ENCODE results near the gene UBE4B. TPM values are rescaled to one million over a fixed set of nuclear protein-coding genes. Genes with fewer than 3 reads are reported as not detected.

UBE4B gene
- total and polyA plus RNA-seq, 2 of the 13 experiments (the other 11 are each of a cell fraction or from before 2014, with no cell fraction given): 15.2 to 24.8 TPM

DNA sequence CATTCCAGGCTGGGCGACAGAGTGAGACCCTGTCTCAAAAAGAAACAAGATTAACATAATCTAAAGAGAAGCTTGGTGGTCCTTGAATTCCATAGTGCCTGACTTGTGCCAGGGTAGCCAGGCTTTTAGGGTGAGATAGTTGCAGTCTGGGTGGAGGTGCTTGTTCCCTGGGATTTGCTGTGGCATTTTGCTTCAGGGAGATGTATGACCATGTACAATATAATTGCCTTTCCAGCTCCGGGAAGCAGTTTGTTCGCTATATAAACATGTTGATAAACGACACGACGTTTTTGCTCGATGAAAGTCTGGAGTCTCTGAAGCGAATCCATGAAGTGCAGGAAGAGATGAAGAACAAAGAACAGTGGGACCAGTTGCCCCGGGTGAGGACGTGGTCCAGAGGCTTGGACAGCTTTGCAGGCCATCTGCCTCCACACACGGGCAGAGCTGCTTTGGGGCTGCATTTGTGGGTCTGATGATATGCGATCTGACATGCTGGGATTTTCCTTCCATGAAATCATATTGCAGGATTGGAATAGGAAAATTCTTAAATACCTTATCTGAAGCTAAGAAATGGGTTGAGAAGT is 128.2 kb downstream of the UBE4B start (continued):
- no peak for TF ChIP-seq ZNF451 (CRISPR knock-in tag; IDR thresholded peaks at IDR 0.05)
- TF ChIP-seq ZNF543 (CRISPR knock-in tag; IDR thresholded peaks at IDR 0.05): no peak
- TF ChIP-seq, protein P1, sequence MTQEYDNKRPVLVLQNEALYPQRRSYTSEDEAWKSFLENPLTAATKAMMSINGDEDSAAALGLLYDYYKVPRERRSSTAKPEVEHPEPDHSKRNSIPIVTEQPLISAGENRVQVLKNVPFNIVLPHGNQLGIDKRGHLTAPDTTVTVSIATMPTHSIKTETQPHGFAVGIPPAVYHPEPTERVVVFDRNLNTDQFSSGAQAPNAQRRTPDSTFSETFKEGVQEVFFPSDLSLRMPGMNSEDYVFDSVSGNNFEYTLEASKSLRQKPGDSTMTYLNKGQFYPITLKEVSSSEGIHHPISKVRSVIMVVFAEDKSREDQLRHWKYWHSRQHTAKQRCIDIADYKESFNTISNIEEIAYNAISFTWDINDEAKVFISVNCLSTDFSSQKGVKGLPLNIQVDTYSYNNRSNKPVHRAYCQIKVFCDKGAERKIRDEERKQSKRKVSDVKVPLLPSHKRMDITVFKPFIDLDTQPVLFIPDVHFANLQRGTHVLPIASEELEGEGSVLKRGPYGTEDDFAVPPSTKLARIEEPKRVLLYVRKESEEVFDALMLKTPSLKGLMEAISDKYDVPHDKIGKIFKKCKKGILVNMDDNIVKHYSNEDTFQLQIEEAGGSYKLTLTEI (CRISPR knock-in tag; conservative IDR thresholded peaks at IDR 0.05): no peak
- no peak for TF ChIP-seq GTF2F1 (IDR thresholded peaks at IDR 0.05; ENCODE audit: low read length)
- no peak for TF ChIP-seq ZNF121 (CRISPR knock-in tag; IDR thresholded peaks at IDR 0.05)
- TF ChIP-seq FOXC1 (CRISPR knock-in tag; IDR thresholded peaks at IDR 0.05; ENCODE audit: borderline replicate concordance): no peak
- TF ChIP-seq ATF3 (CRISPR knock-in tag; IDR thresholded peaks at IDR 0.05): no peak
- no peak for TF ChIP-seq ELF4 (CRISPR knock-in tag; IDR thresholded peaks at IDR 0.05; ENCODE audit: borderline replicate concordance)
- TF ChIP-seq ZNF232 (CRISPR knock-in tag; IDR thresholded peaks at IDR 0.05; ENCODE audit: borderline replicate concordance): no peak
- TF ChIP-seq DNMT1 (CRISPR knock-in tag; IDR thresholded peaks at IDR 0.05): no peak

GRCh38 chr1:10161541-10162290 is 129.0 kb downstream of the UBE4B start:
- ATAC-seq (no peak), FAIRE-seq (no peak), DNase-seq (ENCODE audit: low spot score) (no peak)
- Histone ChIP-seq H3K27ac (ENCODE audit: extremely low read length, insufficient read depth, low read length) (no peak overlapping the region), H3K27me3 (ENCODE audit: control insufficient read depth in 1 of 2, insufficient read depth in 2 of 2, low read length in 2 of 2) (no peaks in the 10 kb centered on the region), H3K9me3 (ENCODE audit: low read length) (no peaks in the 10 kb centered on the region), H3K4me1 (ENCODE audit: insufficient read depth, low read length) (no peaks in the 10 kb centered on the region), H3K4me3 (replicated peaks in 1 of 3; ENCODE audit: insufficient read depth in 1 of 3, low read depth in 2 of 3, low read length in 3 of 3) (no peak overlapping the region), H3K79me2 (ENCODE audit: insufficient read depth, low read length) (no peaks in the 10 kb centered on the region), H4K20me1 (ENCODE audit: insufficient read depth, low read length) (no peaks in the 10 kb centered on the region), H3K36me3 (replicated peaks in 1 of 2; ENCODE audit: control insufficient read depth in 1 of 2, insufficient read depth in 2 of 2, low read length in 2 of 2) (peaks cover 9 to 19% of the 10 kb centered on the region in 2 experiments; a peak in 4 of 5 replicates), H3K4me2 (ENCODE audit: low read depth, low read length) (no peak overlapping the region), H2AFZ (ENCODE audit: low read length) (no peak overlapping the region), H3K9ac (ENCODE audit: insufficient read depth, low read depth, low read length) (no peak overlapping the region)
- POLR2A ChIA-PET: no interaction called here
- WGBS (ENCODE audit: low lambda C conversion rate): 95% methylated on average over 17 of the region's 17 CpGs
- CTCF ChIA-PET (ENCODE audit: low intra/inter-chr PET ratio, low total read pairs): no interaction called here
- no TSS peak for BruUV-seq (replicated peaks)
- in situ Hi-C loops (cut with HindIII; ENCODE audit: extremely low pct_ligation_motif_present, low pct_unique_long_range_greater_than_20kb) (no loop called here), intact Hi-C loops (cut with micrococcal nuclease; ENCODE audit: unreplicated experiment) (no loop called here)
- TF ChIP-seq NCOA5 (CRISPR knock-in tag; IDR thresholded peaks at IDR 0.05) (no peak), ZNF709 (CRISPR knock-in tag; IDR thresholded peaks at IDR 0.05) (no peak), ZNF124 (CRISPR knock-in tag; IDR thresholded peaks at IDR 0.05) (no peak), SNAPC4 (CRISPR knock-in tag; IDR thresholded peaks at IDR 0.05) (no peak), NPAS2 (CRISPR knock-in tag; IDR thresholded peaks at IDR 0.05; ENCODE audit: borderline replicate concordance) (no peak), ZSCAN22 (CRISPR knock-in tag; IDR thresholded peaks at IDR 0.05) (no peak)

Measured in HepG2 (cell line).